Daoy (cell line): ENCODE measurements around the gene OR4K15. TPM values are rescaled to one million over a fixed set of nuclear protein-coding genes. Genes with fewer than 3 reads are reported as not detected.
"Not testable (repeated sequence)": the region's sequence is repeated elsewhere in the genome, so short reads cannot be mapped to it uniquely, and the experiment has no call there.

Experiments used
- DNase-seq: peaks from one replicate; pipeline ENCODE4 v3.0.0-alpha.2; 2015; ENCODE audit warnings: low read depth
- total RNA-seq: library from RNA; depleted of rRNA; stranded (reverse); fragments of >200 nt; shearing (Covaris generic); gene quantifications from 2 replicates; pipeline ENCODE4 v1.2.3, GENCODE V29; 2014; rRNA removed

The OR4K15 gene, protein sequence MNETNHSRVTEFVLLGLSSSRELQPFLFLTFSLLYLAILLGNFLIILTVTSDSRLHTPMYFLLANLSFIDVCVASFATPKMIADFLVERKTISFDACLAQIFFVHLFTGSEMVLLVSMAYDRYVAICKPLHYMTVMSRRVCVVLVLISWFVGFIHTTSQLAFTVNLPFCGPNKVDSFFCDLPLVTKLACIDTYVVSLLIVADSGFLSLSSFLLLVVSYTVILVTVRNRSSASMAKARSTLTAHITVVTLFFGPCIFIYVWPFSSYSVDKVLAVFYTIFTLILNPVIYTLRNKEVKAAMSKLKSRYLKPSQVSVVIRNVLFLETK
- total RNA-seq, result not detected in 2 replicates

DNA sequence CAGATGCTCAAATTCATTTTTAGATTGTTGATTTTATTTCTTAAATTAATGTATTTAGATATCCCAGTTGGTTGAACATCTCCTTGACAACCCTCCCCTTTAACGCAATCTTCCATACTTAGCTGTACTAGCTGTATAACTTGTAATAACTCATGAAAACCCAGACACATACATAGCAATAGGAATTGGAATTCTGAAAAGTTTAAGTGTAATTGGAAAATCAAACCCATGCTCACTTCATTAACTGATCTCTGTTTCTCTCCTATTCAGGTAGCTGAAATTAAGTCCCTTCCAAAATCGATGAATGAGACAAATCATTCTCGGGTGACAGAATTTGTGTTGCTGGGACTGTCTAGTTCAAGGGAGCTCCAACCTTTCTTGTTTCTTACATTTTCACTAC is at the start of gene OR4K15:
Gene OR4K15 (plus strand): TSS at position 301 of the 400 bp plus-strand sequence. CDS start 0 bp downstream, at position 301.
- no peak for DNase-seq

- no peak for DNase-seq
Observed at GRCh38 chr14:19930617-19931016, 44.8 kb upstream of the OR4K15 start, which contains the start of gene OR4K1. TSS of gene OR4K1 (plus strand) at chr14:19930917. CDS start at chr14:19935667, 4,750 bp downstream.

DNA sequence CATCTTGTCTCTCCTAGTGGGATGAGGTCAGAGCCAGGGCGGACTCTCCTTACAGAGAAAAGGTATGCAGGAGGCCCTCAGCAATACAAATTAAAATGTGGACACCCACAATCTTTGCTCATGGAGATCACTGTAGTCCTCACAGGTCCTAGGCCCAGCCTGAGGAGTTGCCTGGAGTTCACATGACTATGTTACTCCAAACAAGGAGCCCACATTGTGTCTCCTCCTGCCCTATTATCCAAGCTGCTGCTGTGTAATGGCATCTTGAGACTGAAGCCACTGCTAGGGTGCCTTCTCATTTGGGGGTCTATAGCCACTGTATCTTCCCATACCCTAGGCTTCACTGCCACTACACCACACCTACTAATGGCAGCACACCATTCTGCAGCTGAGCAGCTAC is 33.7 kb upstream of the OR4K15 start:
- no peak for DNase-seq

- peak; percentile 35 for DNase-seq
Observed at GRCh38 chr14:19947413-19948090, 27.8 kb upstream of the OR4K15 start.

- peak; percentile 34 for DNase-seq
Observed at GRCh38 chr14:19949218-19949617, 26.2 kb upstream of the OR4K15 start.

GRCh38 chr14:19969735-19970134 is 5.7 kb upstream of the OR4K15 start:
- not testable (repeated sequence) for DNase-seq

GRCh38 chr14:19974844-19975243 is 547 bp upstream of the OR4K15 start:
- no peak for DNase-seq

- DNase-seq, result no peak
Observed at GRCh38 chr14:19993438-19993837, 18.0 kb downstream of the OR4K15 start.

DNA sequence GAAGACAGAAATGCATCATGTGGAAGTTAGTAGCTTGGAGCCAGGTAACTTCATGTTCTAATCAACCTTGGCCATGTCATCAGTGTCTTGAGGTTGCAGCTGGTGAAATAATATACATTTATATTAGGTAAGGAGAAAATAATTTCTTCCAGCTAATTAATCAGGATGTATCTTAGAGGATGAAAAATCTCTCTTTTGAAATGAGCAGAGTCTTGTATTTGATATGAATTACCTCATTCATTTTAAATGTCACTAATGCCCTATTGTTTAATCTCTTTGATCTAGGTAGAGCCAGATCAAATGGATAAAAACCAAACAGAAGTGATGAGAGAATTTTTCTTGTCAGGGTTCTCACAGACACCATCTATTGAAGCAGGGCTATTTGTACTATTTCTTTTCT is 26.5 kb downstream of the OR4K15 start, which contains the start of gene OR4Q2:
Gene OR4Q2 (plus strand): TSS at position 301 of the 400 bp plus-strand sequence.
- DNase-seq, result no peak

GRCh38 chr14:20002319-20002718 is 26.9 kb downstream of the OR4K15 start:
- peak; percentile 47 for DNase-seq

DNA sequence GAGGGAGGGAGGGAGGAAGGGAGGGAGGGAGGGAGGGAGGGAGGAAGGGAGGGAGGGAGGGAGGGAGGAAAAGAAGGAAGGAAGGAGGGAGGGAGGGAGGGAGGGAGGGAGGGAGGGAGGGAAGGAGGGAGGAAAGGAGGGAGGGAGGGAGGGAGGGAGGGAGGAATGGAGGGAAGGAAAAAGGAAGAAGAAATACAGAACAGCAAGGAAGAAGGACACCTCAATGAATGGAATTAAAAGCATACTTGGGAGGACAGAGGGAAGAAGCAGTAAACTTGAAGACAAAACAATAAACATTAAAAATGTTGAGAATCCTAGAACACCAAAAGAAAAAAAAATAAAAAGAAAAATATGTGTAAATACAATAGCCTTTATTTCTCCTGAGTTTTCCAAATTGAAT is 32.8 kb downstream of the OR4K15 start:
- no peak for DNase-seq

GRCh38 chr14:20019257-20019865 is 44.0 kb downstream of the OR4K15 start, which contains the start of gene OR4K14:
TSS of gene OR4K14 (minus strand) at chr14:20019307. CDS start at chr14:20015193, 4,114 bp downstream.
- no peak for DNase-seq

Other genes starting within 250 kb of the OR4K15 start
- gene OR4Q3, start 232.0 kb upstream of the OR4K15 start, total RNA-seq, result not detected in 2 replicates
- gene OR4M1, start 202.1 kb upstream of the OR4K15 start, total RNA-seq, result not detected in 2 replicates
- gene OR4N2, start 171.8 kb upstream of the OR4K15 start, total RNA-seq, result not detected in 2 replicates
- gene OR4K2, start 100.4 kb upstream of the OR4K15 start, total RNA-seq, result not detected in 2 replicates
- not detected in 2 replicates for gene OR4K5, start 55.0 kb upstream of the OR4K15 start, total RNA-seq
- gene OR4K1, start 44.7 kb upstream of the OR4K15 start, total RNA-seq, result not detected in 2 replicates
- not detected in 2 replicates for gene OR4Q2, start 26.6 kb downstream of the OR4K15 start, total RNA-seq
- gene OR4K14, start 43.7 kb downstream of the OR4K15 start, total RNA-seq, result not detected in 2 replicates
- gene OR4K13, start 60.4 kb downstream of the OR4K15 start, total RNA-seq, result not detected in 2 replicates
- not detected in 2 replicates for gene OR4L1, start 84.5 kb downstream of the OR4K15 start, total RNA-seq
- gene OR4K17, start 135.1 kb downstream of the OR4K15 start, total RNA-seq, result not detected in 2 replicates
- gene OR4N5, start 163.2 kb downstream of the OR4K15 start, total RNA-seq, result not detected in 2 replicates
- gene OR11G2, start 215.3 kb downstream of the OR4K15 start, total RNA-seq, result not detected in 2 replicates
- gene OR11H6, start 248.1 kb downstream of the OR4K15 start, total RNA-seq, result not detected in 2 replicates